Ovary (tissue), 3 donors: ENCODE data around the gene SPCS3.

Experiments used
- CTCF ChIP-seq, 3 donors: fragments of 450-650 bp in 2 of 3; fragments of 200-600 bp in 1 of 3; IDR thresholded peaks; one replicate each; pipeline versions ENCODE4 v1.5.1 to v1.8.0; 2016 to 2022; ENCODE audit warnings: antibody characterized with exemption in 3 of 3, mild to moderate bottlenecking in 1 of 3
- POLR2A ChIP-seq: fragments of 450-650 bp; IDR thresholded peaks from one replicate; pipeline ENCODE4 v1.6.1; 2017; ENCODE audit warnings: antibody characterized with exemption, mild to moderate bottlenecking, moderate library complexity
- donor health status: DM: no; HTN: no; CAD: no.

GRCh38 chr4:176271749-176272148, 48.0 kb upstream of the SPCS3 start:
- no peak for TF ChIP-seq CTCF (IDR thresholded peaks at IDR 0.05)
- TF ChIP-seq POLR2A = no peak
